Caki2 (cell line): Measurements from ENCODE around the gene DIAPH2. TPM values are rescaled to one million over a fixed set of nuclear protein-coding genes. Genes with fewer than 3 reads are reported as not detected.

ENCODE experiments used
- DNase-seq: peaks from one replicate; pipeline ENCODE4 v3.0.0-alpha.2; 2015; ENCODE audit warnings: low read depth
- in situ Hi-C: cut with HindIII; loops from 2 replicates; pipeline ENCODE4 v1.10.0; 2016; ENCODE audit warnings: low sequenced_read_pairs, low pct_unique_long_range_greater_than_20kb, mixed read lengths
- total RNA-seq: library from RNA; depleted of rRNA; stranded (reverse); fragments of >200 nt; shearing (Covaris generic); gene quantifications from 2 replicates; pipeline ENCODE4 v1.2.3, GENCODE V29; 2014; ENCODE audit warnings: low replicate concordance; rRNA removed

The DIAPH2 gene
- 2.5 and 4.0 TPM in 2 replicates for total RNA-seq

GRCh38 chrX:96684339-96685209, at the start of gene DIAPH2:
Gene DIAPH2 (plus strand): TSS chrX:96684842.
- DNase-seq = peak; percentile 83
- in situ Hi-C loops = no loop called here

DNA sequence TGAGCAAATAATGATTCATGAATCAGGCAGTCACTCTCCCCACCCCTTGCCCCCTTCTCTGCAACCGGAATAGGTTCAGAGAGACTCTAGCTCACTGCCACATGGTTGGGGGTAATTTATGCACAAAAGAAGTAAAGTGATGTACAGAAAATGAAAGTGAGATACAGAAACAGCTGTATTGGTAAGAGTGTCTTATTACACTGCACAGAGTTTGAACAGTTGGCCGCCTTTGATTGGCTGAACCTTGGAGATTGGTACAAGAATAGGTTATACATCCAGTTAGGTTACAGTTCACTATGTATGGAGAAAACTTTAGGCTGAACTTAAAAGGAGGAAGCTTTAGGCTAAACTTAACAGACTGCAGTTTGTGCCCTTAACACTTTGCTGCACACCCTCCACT, 34.6 kb upstream of the DIAPH2 start:
- no peak for DNase-seq
- in situ Hi-C loops = no loop called here

GRCh38 chrX:96655947-96656623, 28.6 kb upstream of the DIAPH2 start:
- in situ Hi-C loops = no loop called here
- no peak for DNase-seq

DNA sequence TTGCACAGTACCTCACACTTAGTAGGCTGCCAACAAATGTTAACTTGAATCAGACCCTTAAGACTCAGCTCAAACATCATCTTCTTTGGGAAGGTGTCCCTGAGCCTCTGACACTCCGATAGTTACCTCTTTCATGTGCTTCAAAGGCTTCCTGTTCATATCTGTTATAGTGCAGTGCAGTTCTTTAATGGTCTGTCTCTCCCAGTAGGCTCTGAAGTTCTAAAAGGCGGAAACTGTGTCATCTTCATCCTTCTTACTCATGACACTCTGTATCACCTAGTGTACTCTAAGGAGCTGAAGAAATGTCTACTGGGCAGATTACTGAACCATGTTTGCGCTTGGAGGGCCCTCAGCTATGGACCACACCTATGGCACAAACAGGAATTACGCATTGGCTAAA, 2.1 kb upstream of the DIAPH2 start:
- in situ Hi-C loops = no loop called here

GRCh38 chrX:96683997-96684338, 674 bp upstream of the DIAPH2 start:
- DNase-seq = no peak
- in situ Hi-C loops = no loop called here

More for the DNA sequence above, 2.1 kb upstream of the DIAPH2 start:
- no peak for DNase-seq

DNA sequence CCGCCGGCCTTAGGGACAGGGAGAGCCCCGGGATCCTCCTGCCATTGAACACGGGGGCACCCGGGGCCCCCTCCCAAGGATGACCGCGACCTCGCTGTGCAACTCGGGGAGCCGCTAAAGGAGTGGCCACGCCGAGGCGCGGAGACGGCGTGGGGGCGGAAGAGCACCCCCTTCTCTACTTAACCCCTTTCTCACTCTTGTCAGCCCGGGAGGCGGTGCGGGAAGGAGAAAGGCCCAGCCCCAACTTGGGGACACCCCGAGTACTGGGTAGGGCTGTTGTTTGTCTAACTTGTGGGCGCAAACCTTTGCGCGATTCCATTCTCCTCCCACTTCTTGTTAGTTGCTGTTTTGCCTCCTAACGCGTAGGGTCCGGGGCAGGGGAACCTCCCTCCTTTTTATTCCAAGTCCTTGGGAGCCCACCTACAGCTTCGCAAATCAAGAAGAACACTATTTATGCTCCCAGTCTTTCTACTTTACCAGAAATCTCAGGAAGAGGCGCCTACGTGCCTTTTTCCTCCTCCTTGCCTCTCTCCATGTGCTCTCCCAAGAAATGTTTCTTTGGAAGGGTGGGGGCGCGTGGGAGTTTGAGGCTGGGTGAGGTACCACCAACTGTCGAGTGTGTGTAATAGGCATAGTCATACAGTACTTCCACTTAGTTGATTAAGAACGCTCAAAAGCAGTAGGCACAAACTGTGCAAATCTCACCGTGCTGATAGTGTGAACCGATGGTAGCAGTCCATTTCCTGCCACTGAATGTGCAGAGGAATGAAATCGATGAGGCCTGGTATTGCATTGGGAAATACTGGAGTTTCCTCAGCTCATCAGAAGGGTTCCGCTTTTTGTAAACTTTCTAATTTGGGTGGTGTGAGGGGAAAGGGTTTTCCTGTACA, 813 bp downstream of the DIAPH2 start:
- DNase-seq = peak; percentile 50
- in situ Hi-C loops = no loop called here

- no peak for DNase-seq
- in situ Hi-C loops = no loop called here
Observed at GRCh38 chrX:96687776-96688175, 3.1 kb downstream of the DIAPH2 start.

- no peak for DNase-seq
- in situ Hi-C loops = no loop called here
Observed at GRCh38 chrX:96688789-96689188, 4.1 kb downstream of the DIAPH2 start.

GRCh38 chrX:96689991-96690390, 5.3 kb downstream of the DIAPH2 start:
- DNase-seq = no peak
- in situ Hi-C loops = no loop called here

DNA sequence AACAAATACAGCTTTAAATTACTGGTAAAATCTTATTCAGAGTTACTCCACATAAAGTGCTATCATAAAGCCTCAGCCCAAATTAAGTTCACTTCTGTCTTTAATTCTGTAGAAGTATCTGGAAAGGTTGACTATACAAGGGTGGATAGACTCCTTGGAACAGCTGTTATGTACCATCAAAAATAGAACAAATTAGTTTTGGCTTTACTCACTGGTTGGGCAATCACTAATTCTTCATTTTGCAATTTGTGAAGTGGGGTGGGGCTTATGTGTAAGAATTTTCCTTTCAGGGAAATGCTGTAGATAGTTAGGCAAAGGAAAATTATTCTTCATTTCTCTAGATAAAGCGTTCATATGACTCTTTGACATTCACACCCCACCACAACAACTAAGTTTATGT, 7.8 kb downstream of the DIAPH2 start:
- in situ Hi-C loops = no loop called here
- DNase-seq = no peak

DNA sequence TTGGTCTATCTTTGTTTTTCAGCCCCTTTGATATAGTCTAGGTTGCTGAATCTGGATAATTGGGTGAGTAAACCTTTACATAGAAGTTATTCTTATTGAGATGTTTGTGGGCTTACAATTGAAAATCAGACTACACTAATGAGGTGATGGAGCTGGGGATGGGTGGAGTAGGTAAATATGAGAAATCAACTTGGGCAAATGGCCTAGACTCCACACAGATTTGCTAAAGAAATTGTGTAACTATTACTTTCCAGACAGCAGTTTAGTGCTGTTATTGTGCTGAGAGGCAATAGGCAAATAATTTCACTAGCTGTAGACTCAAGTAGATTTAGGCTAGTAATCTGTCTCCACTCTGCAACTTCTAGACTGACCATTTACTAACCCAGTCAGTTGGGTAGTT, 8.2 kb downstream of the DIAPH2 start:
- no peak for DNase-seq
- in situ Hi-C loops = no loop called here

DNA sequence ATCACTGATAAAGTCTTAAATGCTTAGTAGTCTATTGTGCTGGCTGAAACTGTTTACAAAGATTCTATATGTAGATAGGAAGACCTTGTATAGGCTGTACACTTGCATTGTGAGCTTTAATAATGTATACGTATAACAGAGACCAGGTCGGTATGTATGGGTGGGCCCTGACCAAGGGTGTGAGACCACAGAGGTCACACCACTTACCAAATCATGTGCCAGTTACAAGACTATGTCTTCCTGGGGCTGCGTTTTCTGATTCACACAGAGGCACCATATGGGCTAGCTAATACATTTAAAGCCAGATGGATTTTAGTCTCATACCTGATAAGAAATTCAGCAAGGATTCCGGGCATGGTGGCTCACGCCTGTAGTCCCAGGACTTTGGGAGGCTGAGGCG, 8.8 kb downstream of the DIAPH2 start:
- in situ Hi-C loops = no loop called here
- no peak for DNase-seq

DNA sequence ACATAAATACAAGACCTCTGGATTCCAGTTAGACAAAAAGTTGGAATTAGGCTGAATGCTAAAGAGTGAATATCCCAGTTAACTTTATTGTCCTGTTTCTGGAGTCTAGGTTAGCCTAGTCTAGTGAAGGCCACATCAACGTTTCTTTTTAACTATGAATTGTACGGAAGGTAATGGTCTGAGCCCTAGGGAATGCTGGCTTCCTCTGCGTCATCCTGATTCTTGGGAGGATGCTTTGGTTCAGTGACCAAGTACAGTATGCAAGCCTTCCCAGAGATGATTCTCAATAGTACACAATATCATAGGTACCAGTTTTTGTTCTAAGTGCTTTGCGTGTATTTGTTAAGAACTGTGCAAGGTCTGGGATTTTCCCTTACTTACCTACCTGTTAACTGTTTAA, 11.8 kb downstream of the DIAPH2 start:
- in situ Hi-C loops = no loop called here
- DNase-seq = no peak

GRCh38 chrX:96700625-96701024, 16.0 kb downstream of the DIAPH2 start:
- DNase-seq = no peak
- in situ Hi-C loops = no loop called here

GRCh38 chrX:96703379-96703778, 18.7 kb downstream of the DIAPH2 start:
- DNase-seq = no peak
- in situ Hi-C loops = no loop called here

DNA sequence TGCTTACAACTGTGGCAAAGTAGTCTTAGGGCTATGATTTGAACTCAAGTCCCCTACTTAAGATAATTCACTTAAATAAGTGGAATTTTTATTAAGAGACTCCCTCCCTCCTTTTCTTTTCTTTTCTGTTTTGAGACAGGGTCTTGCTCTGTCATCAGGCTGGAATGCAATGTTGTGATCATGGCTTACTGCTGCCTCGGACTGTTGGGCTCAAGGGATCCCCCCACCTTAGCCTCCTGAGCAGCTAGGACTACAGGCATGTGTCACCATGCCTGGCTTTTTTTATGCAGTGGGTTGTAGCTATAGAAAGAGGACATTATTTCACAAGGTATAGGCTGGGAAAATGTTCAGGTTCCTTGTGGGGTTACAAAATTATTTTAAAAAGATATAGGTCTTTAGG, 19.2 kb downstream of the DIAPH2 start:
- no peak for DNase-seq
- in situ Hi-C loops = no loop called here

GRCh38 chrX:96704629-96705028, 20.0 kb downstream of the DIAPH2 start:
- DNase-seq = no peak
- in situ Hi-C loops = no loop called here

DNA sequence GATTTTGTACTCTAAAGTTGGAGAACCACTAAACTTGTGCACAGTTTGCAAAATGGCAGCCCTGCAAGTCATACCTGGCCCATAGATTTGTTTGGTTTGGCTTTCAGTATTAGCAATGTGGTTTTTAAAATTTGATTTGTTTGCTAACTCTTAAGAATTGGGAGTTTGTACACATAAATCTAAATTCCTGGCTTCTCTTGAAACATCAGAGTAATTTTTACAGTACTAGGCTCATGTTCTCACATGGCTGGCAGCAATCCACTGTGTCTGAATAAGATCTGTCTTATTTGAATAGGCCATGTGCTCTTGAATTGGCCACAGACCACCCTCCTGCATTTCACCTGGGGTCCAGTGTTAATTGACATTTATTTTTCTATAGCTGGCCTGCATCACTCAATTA, 21.3 kb downstream of the DIAPH2 start:
- in situ Hi-C loops = no loop called here
- no peak for DNase-seq

- no peak for DNase-seq
- in situ Hi-C loops = no loop called here
Observed at GRCh38 chrX:96707804-96708203, 23.2 kb downstream of the DIAPH2 start.
